Measurements from ENCODE around the gene VWA8.

DNA sequence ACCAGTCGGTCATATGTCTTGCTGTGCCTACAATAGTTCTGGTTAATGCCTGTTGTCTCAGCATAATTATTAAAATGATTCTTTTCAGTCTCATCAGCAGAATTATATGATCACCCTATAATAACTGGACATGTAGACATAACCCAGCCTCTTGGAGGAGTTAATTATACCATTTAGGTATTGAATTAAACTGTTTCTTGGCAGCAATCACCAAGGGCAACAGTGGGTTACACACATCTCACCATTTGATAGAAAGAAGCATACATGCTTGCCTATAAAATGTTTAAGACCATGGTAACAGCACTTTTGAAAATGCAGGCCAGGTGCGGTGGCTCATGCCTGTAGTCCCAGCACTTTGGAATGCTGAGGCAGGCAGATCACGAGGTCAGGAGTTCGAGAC, 318.9 kb downstream of the VWA8 start:
- TF ChIP-seq, protein P1, sequence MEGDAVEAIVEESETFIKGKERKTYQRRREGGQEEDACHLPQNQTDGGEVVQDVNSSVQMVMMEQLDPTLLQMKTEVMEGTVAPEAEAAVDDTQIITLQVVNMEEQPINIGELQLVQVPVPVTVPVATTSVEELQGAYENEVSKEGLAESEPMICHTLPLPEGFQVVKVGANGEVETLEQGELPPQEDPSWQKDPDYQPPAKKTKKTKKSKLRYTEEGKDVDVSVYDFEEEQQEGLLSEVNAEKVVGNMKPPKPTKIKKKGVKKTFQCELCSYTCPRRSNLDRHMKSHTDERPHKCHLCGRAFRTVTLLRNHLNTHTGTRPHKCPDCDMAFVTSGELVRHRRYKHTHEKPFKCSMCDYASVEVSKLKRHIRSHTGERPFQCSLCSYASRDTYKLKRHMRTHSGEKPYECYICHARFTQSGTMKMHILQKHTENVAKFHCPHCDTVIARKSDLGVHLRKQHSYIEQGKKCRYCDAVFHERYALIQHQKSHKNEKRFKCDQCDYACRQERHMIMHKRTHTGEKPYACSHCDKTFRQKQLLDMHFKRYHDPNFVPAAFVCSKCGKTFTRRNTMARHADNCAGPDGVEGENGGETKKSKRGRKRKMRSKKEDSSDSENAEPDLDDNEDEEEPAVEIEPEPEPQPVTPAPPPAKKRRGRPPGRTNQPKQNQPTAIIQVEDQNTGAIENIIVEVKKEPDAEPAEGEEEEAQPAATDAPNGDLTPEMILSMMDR (conservative IDR thresholded peaks at IDR 0.05): no peak
- no peak for TF ChIP-seq ZFX (IDR thresholded peaks at IDR 0.05)

Data from C4-2B (cell line).